Ureter (tissue), 1 donor: ENCODE data around the gene NGEF. TPM values are rescaled to one million over a fixed set of nuclear protein-coding genes. Genes with fewer than 3 reads are reported as not detected.

Source experiments
- DNase-seq: peaks from one replicate; pipeline ENCODE4 v3.0.0-alpha.2; 2020; ENCODE audit warnings: low spot score
- total RNA-seq: library from RNA; stranded (reverse); gene quantifications from one replicate; pipeline ENCODE4 v1.2.4, GENCODE V29; 2023
- donor health status: DM: yes; HTN: yes; CAD: no.

The NGEF gene
- total RNA-seq, 1 donor from 2014 or later = 8.1 TPM

DNA sequence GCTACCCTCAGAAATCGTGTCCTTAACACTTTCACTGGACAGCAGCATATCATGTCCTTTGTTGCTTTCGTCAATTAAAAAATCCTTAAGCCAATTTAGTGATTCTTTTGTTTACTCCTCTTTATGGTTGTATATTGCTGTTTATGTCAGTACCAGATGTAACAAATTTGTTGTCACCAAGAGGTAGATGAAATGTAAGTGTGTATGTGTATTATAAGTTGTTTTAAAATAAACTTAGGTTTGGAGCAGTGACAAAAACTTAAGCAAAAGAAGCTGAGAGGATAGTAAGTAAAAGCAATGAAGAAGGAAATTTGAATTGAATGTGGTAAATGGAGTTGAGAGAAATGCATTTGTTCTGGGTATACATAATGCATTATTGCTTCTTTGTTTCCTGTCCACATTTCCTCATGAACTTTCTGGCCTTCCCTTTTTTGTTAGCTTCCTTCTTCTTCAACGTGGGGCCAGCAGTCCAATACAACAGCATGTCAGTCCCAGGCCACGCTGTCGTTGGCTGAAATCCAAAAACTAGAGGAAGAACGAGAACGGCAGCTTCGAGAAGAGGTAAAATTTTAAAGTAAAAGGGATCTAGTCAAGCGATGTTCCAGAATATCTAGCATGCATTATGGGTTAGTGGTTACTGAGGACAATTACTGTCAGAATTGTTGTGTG lies 173.5 kb downstream of the NGEF start:
- DNase-seq = peak; percentile 68

DNA sequence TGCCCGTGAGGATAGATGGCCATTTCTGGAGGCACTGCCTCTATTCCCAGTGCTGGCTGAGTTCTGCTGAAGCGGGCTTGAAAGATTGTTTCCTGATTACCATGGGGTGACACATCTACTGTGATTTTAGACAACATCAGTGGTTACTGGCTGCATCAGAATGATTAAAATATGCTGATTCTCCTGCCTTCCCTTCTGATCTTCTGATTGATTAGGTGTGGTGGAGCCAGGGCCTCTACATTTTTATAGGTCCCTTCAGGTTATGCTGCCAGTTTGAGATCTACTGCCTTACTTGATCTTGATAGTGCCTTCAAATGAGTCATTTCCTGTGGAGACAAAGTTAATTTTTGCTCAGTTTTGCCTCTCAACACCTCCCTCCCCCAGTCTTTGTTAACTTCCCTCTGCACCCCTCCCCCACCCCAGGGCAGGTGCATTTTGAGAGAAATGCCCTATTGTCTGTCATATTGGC lies 174.6 kb downstream of the NGEF start:
- DNase-seq = no peak

DNA sequence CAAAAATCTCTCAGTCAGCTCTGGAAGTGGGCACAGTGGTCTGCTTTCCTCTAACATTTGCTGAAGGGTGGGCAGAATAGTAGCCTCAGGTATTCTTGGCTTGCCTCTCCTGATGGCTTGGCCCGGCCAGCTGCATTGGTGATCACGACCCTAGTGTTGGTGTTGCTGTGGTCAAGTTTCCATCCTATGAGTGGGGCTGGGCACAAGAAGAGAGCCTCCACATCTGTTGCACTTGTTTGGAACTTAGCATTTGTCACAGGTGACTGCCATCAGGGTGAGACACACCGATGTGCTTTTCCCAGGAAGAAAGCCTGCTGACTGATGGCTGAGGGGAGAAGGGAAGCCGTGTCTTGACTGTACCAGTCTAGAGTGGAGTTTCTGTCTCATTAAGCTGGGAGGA lies 176.1 kb downstream of the NGEF start:
- DNase-seq = no peak

DNA sequence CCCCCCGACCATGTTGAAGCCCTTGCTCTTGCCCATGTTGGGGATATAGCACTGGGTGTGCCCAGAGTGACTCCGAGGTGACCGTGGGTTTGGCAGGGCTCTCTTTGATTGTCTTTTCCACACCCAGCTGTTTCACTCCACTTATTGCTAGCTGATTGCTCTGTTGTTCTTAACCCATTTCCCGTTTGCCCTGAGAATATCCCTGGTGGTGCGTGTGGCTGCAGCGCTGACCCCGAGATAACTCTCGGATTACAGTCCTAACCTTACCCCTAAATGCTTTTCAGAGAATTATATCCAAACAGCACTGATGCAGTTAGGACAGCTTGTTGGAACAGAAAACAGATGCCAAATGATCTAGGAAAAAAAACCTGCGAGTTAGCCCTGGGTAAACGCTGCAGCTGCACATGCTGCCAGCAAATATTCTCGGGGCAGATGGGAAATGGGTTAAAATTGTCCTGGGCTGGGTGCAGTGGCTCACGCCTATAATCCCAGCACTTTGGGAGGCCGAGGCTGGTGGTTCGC lies 177.3 kb downstream of the NGEF start:
- DNase-seq = no peak

DNA sequence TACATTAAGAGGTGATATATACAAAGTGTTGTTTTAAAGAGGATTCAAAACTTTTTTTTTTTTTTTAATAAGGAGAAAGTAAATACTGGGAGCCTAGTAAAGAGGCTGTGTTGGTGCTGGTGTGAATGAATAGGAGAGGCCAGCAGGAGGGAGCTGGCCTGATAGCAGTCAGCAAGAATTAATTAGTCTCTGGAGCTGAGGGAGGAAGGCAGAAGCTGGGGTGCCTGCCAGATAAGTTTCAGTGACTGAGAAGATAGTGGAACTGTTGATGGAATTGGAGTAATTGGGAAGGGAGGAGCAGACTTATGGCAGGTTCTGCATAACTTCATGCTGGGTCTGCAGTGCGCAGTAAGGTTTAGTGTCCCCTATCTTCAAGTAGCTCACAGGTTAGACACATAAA lies 179.2 kb downstream of the NGEF start:
- DNase-seq = no peak

DNA sequence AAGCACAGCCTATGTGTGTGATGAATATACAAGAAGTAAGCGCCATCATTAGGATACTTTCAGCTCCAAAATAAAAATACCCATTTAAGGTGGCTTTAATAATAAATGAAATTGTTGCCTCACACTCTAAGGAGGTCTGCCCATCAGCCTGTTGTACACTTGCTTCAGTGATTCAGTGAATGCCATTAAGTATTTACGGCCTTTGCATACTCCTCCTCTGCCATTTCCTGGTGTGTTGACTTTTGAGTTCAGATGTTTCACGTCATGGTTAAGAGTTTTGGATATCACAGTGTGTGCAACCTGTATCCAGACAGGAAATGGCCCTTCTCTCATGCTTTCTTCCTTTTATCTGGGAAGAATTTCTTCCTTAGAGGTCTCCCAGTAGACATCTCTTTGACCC lies 181.6 kb downstream of the NGEF start:
- DNase-seq = no peak

DNA sequence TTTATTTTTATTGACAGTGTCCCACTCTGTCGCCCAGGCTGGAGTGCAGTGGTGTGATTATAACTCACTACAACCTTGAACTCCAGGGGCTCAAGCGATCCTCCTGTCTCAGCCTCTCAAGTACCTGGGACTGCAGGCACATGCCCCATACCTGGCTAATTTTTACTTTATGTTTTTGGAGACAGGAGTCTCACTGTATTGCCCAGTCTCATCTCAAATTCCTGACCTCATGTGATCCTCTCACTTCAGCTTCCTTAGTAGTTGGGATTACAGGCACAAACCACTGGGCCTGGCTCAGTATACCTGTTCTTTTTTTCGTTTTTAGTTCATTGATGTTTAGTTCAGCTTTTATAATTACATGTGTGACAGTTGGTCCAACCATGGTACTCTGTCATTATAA lies 183.1 kb downstream of the NGEF start:
- no peak for DNase-seq

Other genes with a start within 250 kb of the NGEF start
- 0.60 TPM for gene KCNJ13, start 236.7 kb downstream of the NGEF start, total RNA-seq
- gene SNORC, start 143.0 kb downstream of the NGEF start, total RNA-seq = 7.3 TPM
- gene NEU2, start 19.4 kb upstream of the NGEF start, total RNA-seq = not detected
- 43.4 TPM for gene INPP5D, start 47.1 kb upstream of the NGEF start, total RNA-seq
- gene ATG16L1, start 238.4 kb upstream of the NGEF start, total RNA-seq = 35.4 TPM